ENCODE results near the gene FAM13C. TPM values are rescaled to one million over a fixed set of nuclear protein-coding genes. Genes with fewer than 3 reads are reported as not detected.

FAM13C gene
- total RNA-seq, 1 donor from 2014 or later: 10.1 TPM

DNA sequence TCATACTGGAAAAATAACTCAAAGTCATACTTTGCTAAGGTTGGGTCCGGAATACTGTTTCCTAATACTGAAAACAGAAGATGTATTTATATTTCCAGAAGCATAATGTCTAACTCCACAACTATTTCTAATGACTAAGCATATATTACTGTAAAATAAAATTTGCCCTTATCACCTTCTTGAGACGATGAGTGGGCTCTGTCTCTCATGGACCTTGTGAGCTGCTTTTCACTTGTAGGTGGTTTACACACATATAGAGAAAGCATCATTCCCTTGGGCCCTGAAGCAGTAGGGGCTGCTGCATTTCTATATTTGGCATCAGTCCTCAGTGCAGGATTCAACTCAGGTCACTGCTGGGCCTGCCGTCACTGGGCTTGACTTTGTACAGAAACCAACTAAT lies 10.7 kb upstream of the FAM13C start:
- H3K27ac Mint-ChIP-seq: no peak overlapping the region
- no peaks in the 10 kb centered on the region for H3K9me3 Mint-ChIP-seq
- TF ChIP-seq, protein P1, sequence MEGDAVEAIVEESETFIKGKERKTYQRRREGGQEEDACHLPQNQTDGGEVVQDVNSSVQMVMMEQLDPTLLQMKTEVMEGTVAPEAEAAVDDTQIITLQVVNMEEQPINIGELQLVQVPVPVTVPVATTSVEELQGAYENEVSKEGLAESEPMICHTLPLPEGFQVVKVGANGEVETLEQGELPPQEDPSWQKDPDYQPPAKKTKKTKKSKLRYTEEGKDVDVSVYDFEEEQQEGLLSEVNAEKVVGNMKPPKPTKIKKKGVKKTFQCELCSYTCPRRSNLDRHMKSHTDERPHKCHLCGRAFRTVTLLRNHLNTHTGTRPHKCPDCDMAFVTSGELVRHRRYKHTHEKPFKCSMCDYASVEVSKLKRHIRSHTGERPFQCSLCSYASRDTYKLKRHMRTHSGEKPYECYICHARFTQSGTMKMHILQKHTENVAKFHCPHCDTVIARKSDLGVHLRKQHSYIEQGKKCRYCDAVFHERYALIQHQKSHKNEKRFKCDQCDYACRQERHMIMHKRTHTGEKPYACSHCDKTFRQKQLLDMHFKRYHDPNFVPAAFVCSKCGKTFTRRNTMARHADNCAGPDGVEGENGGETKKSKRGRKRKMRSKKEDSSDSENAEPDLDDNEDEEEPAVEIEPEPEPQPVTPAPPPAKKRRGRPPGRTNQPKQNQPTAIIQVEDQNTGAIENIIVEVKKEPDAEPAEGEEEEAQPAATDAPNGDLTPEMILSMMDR (conservative IDR thresholded peaks at IDR 0.05): no peak
- no peaks in the 10 kb centered on the region for H3K36me3 Mint-ChIP-seq
- H3K27me3 Mint-ChIP-seq: no peaks in the 10 kb centered on the region
- no peak for DNase-seq (ENCODE audit: extremely low spot score, unreplicated experiment)
- H3K4me3 Mint-ChIP-seq: no peak overlapping the region
- peaks cover 4% of the 10 kb centered on the region for H3K4me1 Mint-ChIP-seq (ENCODE audit: unreplicated experiment)

DNA sequence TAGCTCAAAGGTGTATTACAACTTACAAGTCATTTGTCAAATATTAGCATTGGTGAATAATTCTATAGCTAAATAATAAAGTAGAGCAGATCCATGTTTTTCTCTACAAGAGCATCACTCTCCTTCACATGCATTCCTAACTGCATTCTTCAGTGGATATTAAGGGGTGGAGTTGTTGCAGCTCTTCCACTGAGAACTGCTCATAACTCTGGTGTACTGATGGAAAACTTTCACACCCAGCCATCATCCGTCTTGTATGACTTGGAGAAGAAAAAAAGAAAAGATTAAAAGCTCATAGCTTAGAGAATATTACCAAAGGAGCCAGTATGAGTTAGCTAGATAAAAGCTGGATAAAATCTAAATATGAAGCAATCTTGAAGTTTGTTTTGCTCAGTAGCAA lies 10.2 kb upstream of the FAM13C start:
- Mint-ChIP-seq H3K4me3 (no peak overlapping the region), H3K9me3 (no peaks in the 10 kb centered on the region), H3K36me3 (no peaks in the 10 kb centered on the region), H3K4me1 (ENCODE audit: unreplicated experiment) (peaks cover 4% of the 10 kb centered on the region), H3K27me3 (no peaks in the 10 kb centered on the region), H3K27ac (no peak overlapping the region)
- TF ChIP-seq, protein P1 (conservative IDR thresholded peaks at IDR 0.05): no peak
- no peak for DNase-seq (ENCODE audit: extremely low spot score, unreplicated experiment)

DNA sequence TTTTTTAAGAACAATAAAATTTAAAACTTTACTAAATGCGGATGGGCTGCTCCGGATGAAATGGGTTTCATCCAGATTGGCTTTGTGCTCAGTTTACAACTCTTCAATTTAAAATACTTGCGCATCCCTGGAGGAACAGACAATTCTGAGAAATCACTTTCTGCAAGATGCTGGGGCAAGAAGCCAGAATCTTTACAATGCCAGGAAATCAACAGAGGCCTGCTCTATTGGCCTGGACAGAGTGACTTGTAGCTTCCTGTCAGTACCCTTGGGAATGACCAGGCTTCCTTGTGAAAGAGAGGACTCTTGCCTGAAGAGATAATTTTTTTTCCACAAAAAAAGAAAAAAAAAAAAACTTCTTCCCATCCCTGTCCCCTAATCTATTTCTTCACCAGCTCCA lies 3.9 kb upstream of the FAM13C start:
- H3K27ac Mint-ChIP-seq: no peak overlapping the region
- TF ChIP-seq, protein P1 (conservative IDR thresholded peaks at IDR 0.05): no peak
- H3K9me3 Mint-ChIP-seq: no peaks in the 10 kb centered on the region
- H3K4me1 Mint-ChIP-seq (ENCODE audit: unreplicated experiment): peaks cover 8% of the 10 kb centered on the region
- DNase-seq (ENCODE audit: extremely low spot score, unreplicated experiment): no peak
- no peaks in the 10 kb centered on the region for H3K36me3 Mint-ChIP-seq
- H3K4me3 Mint-ChIP-seq: no peak overlapping the region
- peaks cover 13% of the 10 kb centered on the region for H3K27me3 Mint-ChIP-seq

DNA sequence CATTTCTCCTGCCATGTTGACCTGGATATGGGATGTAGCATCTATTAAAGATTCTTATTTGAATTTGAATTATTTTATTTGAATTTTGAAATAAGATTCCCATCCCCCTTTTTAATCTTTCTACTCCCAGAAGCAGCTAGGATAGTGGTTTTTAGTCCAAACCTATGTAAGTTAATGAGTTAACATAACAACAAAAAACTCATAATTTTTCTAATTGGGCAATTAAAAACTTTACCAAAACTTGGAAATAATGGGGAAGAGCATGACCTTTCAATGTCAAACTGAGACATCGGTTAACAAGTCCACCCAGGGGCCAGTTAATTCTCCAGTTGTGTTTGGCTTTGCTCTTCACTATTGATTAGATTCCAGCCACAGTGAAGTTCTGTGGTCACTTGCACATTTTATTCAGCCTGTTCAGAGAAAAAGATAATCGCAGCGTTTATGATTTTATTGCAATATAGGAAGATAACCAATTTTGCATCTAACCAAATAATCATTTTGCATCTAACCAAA lies 1.2 kb upstream of the FAM13C start:
- Mint-ChIP-seq H3K4me3 (peak overlapping the region; percentile 94), H3K36me3 (no peaks in the 10 kb centered on the region), H3K9me3 (peaks cover 6% of the 10 kb centered on the region), H3K27me3 (peaks cover 13% of the 10 kb centered on the region), H3K27ac (no peak overlapping the region), H3K4me1 (ENCODE audit: unreplicated experiment) (peaks cover 18% of the 10 kb centered on the region)
- DNase-seq (ENCODE audit: extremely low spot score, unreplicated experiment): no peak
- TF ChIP-seq, protein P1 (conservative IDR thresholded peaks at IDR 0.05): no peak

DNA sequence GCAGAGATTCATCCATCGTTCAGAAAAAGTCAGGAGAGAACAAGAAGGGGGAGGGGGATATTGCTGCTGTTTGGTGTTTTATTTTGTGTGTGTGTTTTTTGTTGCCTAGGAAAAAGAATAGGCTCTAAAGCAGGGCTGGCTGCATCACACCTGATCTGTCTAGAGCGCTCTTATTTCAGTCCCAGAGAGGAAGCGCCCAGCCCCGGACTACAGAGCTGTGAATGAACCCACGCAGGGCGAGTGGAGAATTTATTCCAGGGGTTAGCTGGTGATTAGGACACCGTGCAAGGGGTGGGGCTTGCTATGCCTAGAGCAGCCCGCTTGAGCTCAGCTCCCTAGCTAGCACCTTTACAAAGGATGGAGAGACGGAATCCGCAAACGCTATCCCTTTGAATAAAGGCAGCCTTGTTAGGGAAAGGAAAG lies 621 bp upstream of the FAM13C start:
- TF ChIP-seq, protein P1 (conservative IDR thresholded peaks at IDR 0.05): no peak
- H3K27me3 Mint-ChIP-seq: peaks cover 13% of the 10 kb centered on the region
- peaks cover 18% of the 10 kb centered on the region for H3K4me1 Mint-ChIP-seq (ENCODE audit: unreplicated experiment)
- peak overlapping the region; percentile 69 for H3K27ac Mint-ChIP-seq
- peak; percentile 71 for DNase-seq (ENCODE audit: extremely low spot score, unreplicated experiment)
- peaks cover 6% of the 10 kb centered on the region for H3K9me3 Mint-ChIP-seq
- H3K36me3 Mint-ChIP-seq: no peaks in the 10 kb centered on the region
- peak overlapping the region; percentile 94 for H3K4me3 Mint-ChIP-seq

Data from type B pancreatic cell (in vitro differentiated cells).